Chondrocyte (in vitro differentiated cells): ENCODE data around the gene MYH3. TPM values are rescaled to one million over a fixed set of nuclear protein-coding genes. Genes with fewer than 3 reads are reported as not detected.
A peak's percentile ranks its signal among the peaks of the same experiment; 100 is the strongest.

Experiments used
- DNase-seq: peaks from one replicate; pipeline ENCODE4 v3.0.0; 2021; ENCODE audit warnings: mixed read lengths, low spot score
- H3K27ac Mint-ChIP-seq: one replicate; pipeline ENCODE4 v1.8.0; 2021; ENCODE audit warnings: mild to moderate bottlenecking, moderate library complexity, mixed read lengths; ENCODE audit not compliant: unreplicated experiment
- H3K27me3 Mint-ChIP-seq: 2 replicates; pipeline ENCODE4 v1.8.0; 2021; ENCODE audit warnings: low read depth, mixed read lengths
- H3K36me3 Mint-ChIP-seq: 2 replicates; pipeline ENCODE4 v1.8.0; 2021; ENCODE audit warnings: low read depth, mixed read lengths
- H3K4me1 Mint-ChIP-seq: 2 replicates; pipeline ENCODE4 v1.8.0; 2021; ENCODE audit warnings: low read depth, mild to moderate bottlenecking, mixed read lengths
- H3K4me3 Mint-ChIP-seq: one replicate; pipeline ENCODE4 v1.8.0; 2021; ENCODE audit warnings: mild to moderate bottlenecking, moderate library complexity, mixed read lengths; ENCODE audit not compliant: unreplicated experiment
- H3K9me3 Mint-ChIP-seq: 2 replicates; pipeline ENCODE4 v1.8.0; 2021; ENCODE audit warnings: low read depth, mixed read lengths
- CTCF ChIP-seq: fragments of 200-600 bp; sonication (generic); IDR thresholded peaks from 2 replicates; pipeline ENCODE4 v1.5.0; 2021; ENCODE audit warnings: antibody characterized with exemption, mild to moderate bottlenecking, moderate library complexity
- long read RNA-seq: library from polyadenylated mRNA; stranded (forward); transcript quantifications from one replicate; pipeline ENCODE4 v2.0.0, GENCODE V29; 2021
- total RNA-seq: library from RNA; stranded (reverse); gene quantifications from 3 replicates; pipeline ENCODE4 v1.2.1, GENCODE V29; 2021

Gene MYH3
- total RNA-seq, result 3.0 to 3.5 TPM (median 3.2 TPM) in 3 replicates
- long read RNA-seq, partial matches to known transcripts, result 1 of 2 reads
- long read RNA-seq, other reads (novel, unspliced or antisense), result 1 of 2 reads

GRCh38 chr17:10657148-10657547 lies at the start of gene MYH3:
Gene MYH3 (minus strand): TSS chr17:10657309. CDS start chr17:10655064, 2,245 bp downstream.
- Mint-ChIP-seq H3K36me3 (peaks cover 2% of the 10 kb centered on the region), H3K9me3 (no peaks in the 10 kb centered on the region), H3K4me1 (no peaks in the 10 kb centered on the region), H3K4me3 (no peak within 1 kb of the TSS), H3K27me3 (no peaks in the 10 kb centered on the region), H3K27ac (no peak within 1 kb of the TSS)
- no peak for DNase-seq
- no peak for TF ChIP-seq CTCF

GRCh38 chr17:10705727-10706126 lies 48.6 kb upstream of the MYH3 start:
- Mint-ChIP-seq H3K27ac (no peak overlapping the region), H3K4me1 (peaks cover 20% of the 10 kb centered on the region), H3K4me3 (no peak overlapping the region), H3K9me3 (no peaks in the 10 kb centered on the region), H3K36me3 (peaks cover 27% of the 10 kb centered on the region), H3K27me3 (no peaks in the 10 kb centered on the region)
- TF ChIP-seq CTCF, result no peak
- DNase-seq, result no peak

GRCh38 chr17:10702574-10702973 lies 45.5 kb upstream of the MYH3 start:
- Mint-ChIP-seq H3K27me3 (no peaks in the 10 kb centered on the region), H3K4me1 (peaks cover 33% of the 10 kb centered on the region), H3K36me3 (peaks cover 10% of the 10 kb centered on the region), H3K27ac (no peak overlapping the region), H3K9me3 (no peaks in the 10 kb centered on the region), H3K4me3 (no peak overlapping the region)
- no peak for TF ChIP-seq CTCF
- DNase-seq, result no peak

GRCh38 chr17:10699856-10700255 lies 42.7 kb upstream of the MYH3 start:
- H3K4me3 Mint-ChIP-seq, result no peak overlapping the region
- H3K4me1 Mint-ChIP-seq, result peaks cover 47% of the 10 kb centered on the region
- TF ChIP-seq CTCF, result no peak
- H3K36me3 Mint-ChIP-seq, result peaks cover 2% of the 10 kb centered on the region
- DNase-seq, result no peak
- H3K27me3 Mint-ChIP-seq, result no peaks in the 10 kb centered on the region
- no peak overlapping the region for H3K27ac Mint-ChIP-seq
- no peaks in the 10 kb centered on the region for H3K9me3 Mint-ChIP-seq

- Mint-ChIP-seq H3K36me3 (peaks cover 5% of the 10 kb centered on the region), H3K9me3 (no peaks in the 10 kb centered on the region), H3K27me3 (no peaks in the 10 kb centered on the region), H3K4me3 (peak overlapping the region; percentile 85), H3K4me1 (peaks cover 58% of the 10 kb centered on the region), H3K27ac (peak overlapping the region; percentile 96)
- no peak for TF ChIP-seq CTCF
- no peak for DNase-seq
Observed at GRCh38 chr17:10698096-10698818, 41.1 kb upstream of the MYH3 start.
